ENCODE measurements around the gene ADGRD1. TPM values are rescaled to one million over a fixed set of nuclear protein-coding genes. Genes with fewer than 3 reads are reported as not detected.
"Not testable (repeated sequence)": the region's sequence is repeated elsewhere in the genome, so short reads cannot be mapped to it uniquely, and the experiment has no call there.

Gene ADGRD1
- total and polyA plus RNA-seq, 5 donors from 2014 or later = 0.56 TPM; not detected in 4

DNA sequence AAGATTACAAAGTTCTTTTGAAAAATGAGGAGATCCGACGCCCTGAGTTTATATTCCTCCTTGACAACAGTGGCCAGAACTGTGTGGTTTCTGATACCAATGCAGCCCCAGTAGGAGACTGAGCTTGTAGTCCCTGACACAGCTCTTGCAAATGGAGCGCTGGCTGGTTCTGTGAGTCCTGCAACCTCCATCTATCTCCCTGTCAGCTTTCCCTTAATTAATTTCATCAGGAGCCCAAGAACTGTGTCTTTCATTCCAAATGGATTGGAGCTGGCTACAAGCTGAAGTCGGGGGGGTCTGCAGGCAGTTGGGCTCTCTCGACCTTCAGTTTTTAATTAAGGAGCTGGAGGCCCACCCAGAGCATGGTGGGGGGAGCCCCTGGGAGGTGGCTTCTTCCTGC, 160.6 kb downstream of the ADGRD1 start:
- Histone ChIP-seq H3K36me3 (ENCODE audit: control insufficient read depth, insufficient read depth, low read length) (no peaks in the 10 kb centered on the region), H3K9me3 (ENCODE audit: control insufficient read depth in 2 of 2, low read length in 2 of 2) (no peaks in the 10 kb centered on the region), H3K4me1 (ENCODE audit: control insufficient read depth, insufficient read depth, low read length, poor library complexity, severe bottlenecking) (no peaks in the 10 kb centered on the region), H3K4me3 (ENCODE audit: low read depth, low read length) (no peak overlapping the region), H3K27me3 (ENCODE audit: control insufficient read depth, insufficient read depth, low read length) (no peaks in the 10 kb centered on the region), H3K27ac (ENCODE audit: insufficient read depth, low read length, poor library complexity, severe bottlenecking) (no peak overlapping the region)
- Mint-ChIP-seq H3K4me1 (peaks cover 0 to 5% (median 0%) of the 10 kb centered on the region in 4 donors), H3K9me3 (peaks cover 0 to 2% (median 0%) of the 10 kb centered on the region in 7 donors), H3K27ac (no peak overlapping the region), H3K4me3 (no peak overlapping the region), H3K27me3 (peaks cover 10% of the 10 kb centered on the region), H3K36me3 (no peaks in the 10 kb centered on the region)
- no peak for ATAC-seq (ENCODE audit: low read depth in 2 of 2)
- no peak for DNase-seq

- Histone ChIP-seq H3K4me3 (ENCODE audit: low read depth, low read length) (no peak overlapping the region), H3K9me3 (ENCODE audit: control insufficient read depth in 2 of 2, low read length in 2 of 2) (no peaks in the 10 kb centered on the region), H3K36me3 (ENCODE audit: control insufficient read depth, insufficient read depth, low read length) (no peaks in the 10 kb centered on the region), H3K27me3 (ENCODE audit: control insufficient read depth, insufficient read depth, low read length) (no peaks in the 10 kb centered on the region), H3K4me1 (ENCODE audit: control insufficient read depth, insufficient read depth, low read length, poor library complexity, severe bottlenecking) (no peaks in the 10 kb centered on the region), H3K27ac (ENCODE audit: insufficient read depth, low read length, poor library complexity, severe bottlenecking) (no peak overlapping the region)
- DNase-seq (no peak), ATAC-seq (ENCODE audit: low read depth in 2 of 2) (no peak)
- no peak overlapping the region for H3K4me3 Mint-ChIP-seq
- H3K27ac Mint-ChIP-seq = no peak overlapping the region
- no peaks in the 10 kb centered on the region for H3K36me3 Mint-ChIP-seq
- no peaks in the 10 kb centered on the region for H3K9me3 Mint-ChIP-seq
- H3K27me3 Mint-ChIP-seq = peaks cover 5% of the 10 kb centered on the region
- no peaks in the 10 kb centered on the region for H3K4me1 Mint-ChIP-seq
These were observed 161.4 kb downstream of the ADGRD1 start for GRCh38 chr12:131114942-131115584.

GRCh38 chr12:131115766-131116467, 162.2 kb downstream of the ADGRD1 start:
- no peaks in the 10 kb centered on the region for H3K9me3 Mint-ChIP-seq
- no peaks in the 10 kb centered on the region for H3K4me1 ChIP-seq (ENCODE audit: control insufficient read depth, insufficient read depth, low read length, poor library complexity, severe bottlenecking)
- no peak overlapping the region for H3K4me3 Mint-ChIP-seq
- no peaks in the 10 kb centered on the region for H3K9me3 ChIP-seq (ENCODE audit: control insufficient read depth in 2 of 2, low read length in 2 of 2)
- H3K4me1 Mint-ChIP-seq = no peaks in the 10 kb centered on the region
- no peak overlapping the region for H3K27ac Mint-ChIP-seq
- H3K36me3 ChIP-seq (ENCODE audit: control insufficient read depth, insufficient read depth, low read length) = no peaks in the 10 kb centered on the region
- ATAC-seq (ENCODE audit: low read depth in 2 of 2) (no peak), DNase-seq (no peak)
- H3K27me3 Mint-ChIP-seq = peaks cover 5% of the 10 kb centered on the region
- no peak overlapping the region for H3K4me3 ChIP-seq (ENCODE audit: low read depth, low read length)
- H3K27me3 ChIP-seq (ENCODE audit: control insufficient read depth, insufficient read depth, low read length) = no peaks in the 10 kb centered on the region
- no peak overlapping the region for H3K27ac ChIP-seq (ENCODE audit: insufficient read depth, low read length, poor library complexity, severe bottlenecking)
- no peaks in the 10 kb centered on the region for H3K36me3 Mint-ChIP-seq

- no peaks in the 10 kb centered on the region for H3K27me3 ChIP-seq (ENCODE audit: control insufficient read depth, insufficient read depth, low read length)
- no peak overlapping the region for H3K27ac ChIP-seq (ENCODE audit: insufficient read depth, low read length, poor library complexity, severe bottlenecking)
- DNase-seq = no peak
- no peaks in the 10 kb centered on the region for H3K36me3 Mint-ChIP-seq
- no peaks in the 10 kb centered on the region for H3K4me1 Mint-ChIP-seq
- H3K9me3 Mint-ChIP-seq = no peaks in the 10 kb centered on the region
- no peak for ATAC-seq (ENCODE audit: low read depth in 2 of 2)
- no peak overlapping the region for H3K4me3 Mint-ChIP-seq
- no peaks in the 10 kb centered on the region for H3K4me1 ChIP-seq (ENCODE audit: control insufficient read depth, insufficient read depth, low read length, poor library complexity, severe bottlenecking)
- no peak overlapping the region for H3K4me3 ChIP-seq (ENCODE audit: low read depth, low read length)
- peaks cover 2% of the 10 kb centered on the region for H3K27me3 Mint-ChIP-seq
- H3K36me3 ChIP-seq (ENCODE audit: control insufficient read depth, insufficient read depth, low read length) = no peaks in the 10 kb centered on the region
- no peak overlapping the region for H3K27ac Mint-ChIP-seq
- no peaks in the 10 kb centered on the region for H3K9me3 ChIP-seq (ENCODE audit: control insufficient read depth in 2 of 2, low read length in 2 of 2)
These were observed 162.9 kb downstream of the ADGRD1 start for GRCh38 chr12:131116468-131117117.

- H3K36me3 ChIP-seq (ENCODE audit: control insufficient read depth, insufficient read depth, low read length) = no peaks in the 10 kb centered on the region
These were observed 163.9 kb downstream of the ADGRD1 start for GRCh38 chr12:131117438-131118245.

GRCh38 chr12:131118371-131118770, 164.7 kb downstream of the ADGRD1 start:
- no peak overlapping the region for H3K27ac ChIP-seq (ENCODE audit: insufficient read depth, low read length, poor library complexity, severe bottlenecking)
- ATAC-seq (ENCODE audit: low read depth in 2 of 2) = no peak
- H3K4me3 ChIP-seq (ENCODE audit: low read depth, low read length) = no peak overlapping the region
- H3K9me3 Mint-ChIP-seq = no peaks in the 10 kb centered on the region
- no peaks in the 10 kb centered on the region for H3K9me3 ChIP-seq (ENCODE audit: control insufficient read depth in 2 of 2, low read length in 2 of 2)
- no peak overlapping the region for H3K27ac Mint-ChIP-seq
- no peaks in the 10 kb centered on the region for H3K36me3 ChIP-seq (ENCODE audit: control insufficient read depth, insufficient read depth, low read length)
- no peaks in the 10 kb centered on the region for H3K4me1 ChIP-seq (ENCODE audit: control insufficient read depth, insufficient read depth, low read length, poor library complexity, severe bottlenecking)
- no peak overlapping the region for H3K4me3 Mint-ChIP-seq
- H3K27me3 Mint-ChIP-seq = peaks cover 4% of the 10 kb centered on the region
- no peaks in the 10 kb centered on the region for H3K4me1 Mint-ChIP-seq
- H3K27me3 ChIP-seq (ENCODE audit: control insufficient read depth, insufficient read depth, low read length) = no peaks in the 10 kb centered on the region
- no peak for DNase-seq
- H3K36me3 Mint-ChIP-seq = no peaks in the 10 kb centered on the region

More at GRCh38 chr12:131117438-131118245, 163.9 kb downstream of the ADGRD1 start:
- DNase-seq = no peak
- H3K9me3 Mint-ChIP-seq = no peaks in the 10 kb centered on the region
- H3K4me3 Mint-ChIP-seq = no peak overlapping the region
- H3K27me3 Mint-ChIP-seq = peaks cover 4% of the 10 kb centered on the region
- H3K4me1 Mint-ChIP-seq = no peaks in the 10 kb centered on the region
- ATAC-seq (ENCODE audit: low read depth in 2 of 2) = no peak
- Histone ChIP-seq H3K4me1 (ENCODE audit: control insufficient read depth, insufficient read depth, low read length, poor library complexity, severe bottlenecking) (no peaks in the 10 kb centered on the region), H3K9me3 (ENCODE audit: control insufficient read depth in 2 of 2, low read length in 2 of 2) (no peaks in the 10 kb centered on the region), H3K27ac (ENCODE audit: insufficient read depth, low read length, poor library complexity, severe bottlenecking) (no peak overlapping the region), H3K27me3 (ENCODE audit: control insufficient read depth, insufficient read depth, low read length) (no peaks in the 10 kb centered on the region), H3K4me3 (ENCODE audit: low read depth, low read length) (no peak overlapping the region)
- no peaks in the 10 kb centered on the region for H3K36me3 Mint-ChIP-seq
- H3K27ac Mint-ChIP-seq = no peak overlapping the region

GRCh38 chr12:131119345-131119744, 165.6 kb downstream of the ADGRD1 start:
- H3K36me3 ChIP-seq (ENCODE audit: control insufficient read depth, insufficient read depth, low read length); H3K4me3 ChIP-seq (ENCODE audit: low read depth, low read length); H3K4me1 Mint-ChIP-seq; H3K27me3 Mint-ChIP-seq; H3K4me1 ChIP-seq (ENCODE audit: control insufficient read depth, insufficient read depth, low read length, poor library complexity, severe bottlenecking); H3K27ac ChIP-seq (ENCODE audit: insufficient read depth, low read length, poor library complexity, severe bottlenecking); H3K9me3 ChIP-seq (ENCODE audit: control insufficient read depth in 2 of 2, low read length in 2 of 2); H3K9me3 Mint-ChIP-seq; DNase-seq; H3K27me3 ChIP-seq (ENCODE audit: control insufficient read depth, insufficient read depth, low read length); H3K4me3 Mint-ChIP-seq; H3K27ac Mint-ChIP-seq; H3K36me3 Mint-ChIP-seq; ATAC-seq (ENCODE audit: low read depth in 2 of 2): not testable (repeated sequence)
